ENCODE results near the gene TMEM239. TPM values are rescaled to one million over a fixed set of nuclear protein-coding genes. Genes with fewer than 3 reads are reported as not detected.

The TMEM239 gene
- total RNA-seq, 1 donor from 2014 or later: not detected

GRCh38 chr20:2840967-2841531 is 24.9 kb downstream of the TMEM239 start:
- peak overlapping the region; percentile 73 to 87 for H3K4me3 ChIP-seq
- H3K27ac ChIP-seq: peak overlapping the region; percentile 86 to 89
- peak in 1 of 2 donors; percentile 88 for DNase-seq (ENCODE audit: low spot score in 2 of 2)
- peaks cover 5% of the 10 kb centered on the region in 2 donors for H3K4me1 ChIP-seq
- intact Hi-C loops (cut with DNase I): loop anchor here (1.0 to 10.0 kb wide), 5 partner anchors 32 to 204 kb away; partner anchors contain the start of genes EBF4, GNRH2, MRPS26 and NOP56
- TF ChIP-seq CTCF (IDR thresholded peaks at IDR 0.05): no peak
- H3K27me3 ChIP-seq: no peaks in the 10 kb centered on the region
- no peaks in the 10 kb centered on the region for H3K9me3 ChIP-seq
- H3K36me3 ChIP-seq: no peaks in the 10 kb centered on the region

GRCh38 chr20:2845607-2846006 is 29.4 kb downstream of the TMEM239 start:
- Histone ChIP-seq H3K4me1 (peaks cover 5% of the 10 kb centered on the region in 2 donors), H3K27me3 (no peaks in the 10 kb centered on the region), H3K9me3 (no peaks in the 10 kb centered on the region), H3K27ac (no peak overlapping the region), H3K4me3 (no peak overlapping the region), H3K36me3 (no peaks in the 10 kb centered on the region)
- intact Hi-C loops (cut with DNase I): loop anchor here (10.0 kb wide), 1 partner anchor 199 kb away; the partner anchor contains the start of genes GNRH2 and MRPS26
- DNase-seq (ENCODE audit: low spot score in 2 of 2): no peak
- TF ChIP-seq CTCF (IDR thresholded peaks at IDR 0.05): no peak

- intact Hi-C loops (cut with DNase I): loop anchor here (10.0 kb wide), 1 partner anchor 198 kb away; the partner anchor contains the start of genes GNRH2 and MRPS26
These were observed 30.5 kb downstream of the TMEM239 start for GRCh38 chr20:2846698-2847097.

GRCh38 chr20:2847802-2848201 is 31.6 kb downstream of the TMEM239 start:
- H3K4me3 ChIP-seq: no peak overlapping the region
- intact Hi-C loops (cut with DNase I): loop anchor here (10.0 kb wide), 1 partner anchor 197 kb away; the partner anchor contains the start of genes GNRH2 and MRPS26
- H3K27ac ChIP-seq: no peak overlapping the region
- no peak for TF ChIP-seq CTCF (IDR thresholded peaks at IDR 0.05)
- no peaks in the 10 kb centered on the region for H3K27me3 ChIP-seq
- DNase-seq (ENCODE audit: low spot score in 2 of 2): no peak
- no peaks in the 10 kb centered on the region for H3K4me1 ChIP-seq
- no peaks in the 10 kb centered on the region for H3K9me3 ChIP-seq
- no peaks in the 10 kb centered on the region for H3K36me3 ChIP-seq

More at GRCh38 chr20:2846698-2847097, 30.5 kb downstream of the TMEM239 start:
- H3K9me3 ChIP-seq: no peaks in the 10 kb centered on the region
- H3K27ac ChIP-seq: no peak overlapping the region
- peaks cover 2% of the 10 kb centered on the region in 2 donors for H3K4me1 ChIP-seq
- no peaks in the 10 kb centered on the region for H3K36me3 ChIP-seq
- H3K27me3 ChIP-seq: no peaks in the 10 kb centered on the region
- no peak for TF ChIP-seq CTCF (IDR thresholded peaks at IDR 0.05)
- DNase-seq (ENCODE audit: low spot score in 2 of 2): no peak
- H3K4me3 ChIP-seq: no peak overlapping the region

GRCh38 chr20:2849529-2849928 is 33.4 kb downstream of the TMEM239 start:
- Histone ChIP-seq H3K27me3 (no peaks in the 10 kb centered on the region), H3K27ac (no peak overlapping the region), H3K4me3 (no peak overlapping the region), H3K4me1 (no peaks in the 10 kb centered on the region), H3K9me3 (no peaks in the 10 kb centered on the region), H3K36me3 (no peaks in the 10 kb centered on the region)
- no peak for DNase-seq (ENCODE audit: low spot score in 2 of 2)
- intact Hi-C loops (cut with DNase I): loop anchor here (10.0 kb wide), 1 partner anchor 195 kb away; the partner anchor contains the start of genes GNRH2 and MRPS26
- no peak for TF ChIP-seq CTCF (IDR thresholded peaks at IDR 0.05)

Measured in ascending aorta (tissue), 2 donors.